Measurements from ENCODE around the gene PDE6A.

PDE6A gene

DNA sequence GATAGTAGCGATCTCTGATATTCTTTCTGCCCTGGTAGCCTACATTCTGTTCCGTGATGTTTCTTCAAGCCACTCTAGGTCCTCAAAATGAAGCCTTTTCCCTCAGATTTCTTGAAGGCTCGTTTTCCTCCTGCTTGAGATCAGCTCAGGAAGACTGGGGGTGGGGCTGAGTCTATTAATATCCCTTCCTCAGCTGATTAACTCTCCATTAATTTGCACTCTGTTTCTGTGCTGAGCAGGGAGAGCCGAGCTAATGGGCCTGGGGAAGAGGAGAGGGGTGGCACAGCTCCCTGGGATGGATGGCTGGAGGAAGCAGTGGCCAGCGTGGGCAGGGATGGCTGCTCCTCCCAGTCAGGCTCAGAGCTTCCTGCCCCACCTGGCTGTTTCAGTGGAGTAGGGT, 121.2 kb downstream of the PDE6A start:
- TF ChIP-seq, protein P1, sequence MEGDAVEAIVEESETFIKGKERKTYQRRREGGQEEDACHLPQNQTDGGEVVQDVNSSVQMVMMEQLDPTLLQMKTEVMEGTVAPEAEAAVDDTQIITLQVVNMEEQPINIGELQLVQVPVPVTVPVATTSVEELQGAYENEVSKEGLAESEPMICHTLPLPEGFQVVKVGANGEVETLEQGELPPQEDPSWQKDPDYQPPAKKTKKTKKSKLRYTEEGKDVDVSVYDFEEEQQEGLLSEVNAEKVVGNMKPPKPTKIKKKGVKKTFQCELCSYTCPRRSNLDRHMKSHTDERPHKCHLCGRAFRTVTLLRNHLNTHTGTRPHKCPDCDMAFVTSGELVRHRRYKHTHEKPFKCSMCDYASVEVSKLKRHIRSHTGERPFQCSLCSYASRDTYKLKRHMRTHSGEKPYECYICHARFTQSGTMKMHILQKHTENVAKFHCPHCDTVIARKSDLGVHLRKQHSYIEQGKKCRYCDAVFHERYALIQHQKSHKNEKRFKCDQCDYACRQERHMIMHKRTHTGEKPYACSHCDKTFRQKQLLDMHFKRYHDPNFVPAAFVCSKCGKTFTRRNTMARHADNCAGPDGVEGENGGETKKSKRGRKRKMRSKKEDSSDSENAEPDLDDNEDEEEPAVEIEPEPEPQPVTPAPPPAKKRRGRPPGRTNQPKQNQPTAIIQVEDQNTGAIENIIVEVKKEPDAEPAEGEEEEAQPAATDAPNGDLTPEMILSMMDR (conservative IDR thresholded peaks at IDR 0.05; ENCODE audit: low read depth) = no peak
- ChIA-PET CTCF (interaction anchor here (0.6 to 12.9 kb wide), 6 partner anchors 138 to 429 kb away, joined by 3 to 130 read pairs (median 4); no protein-coding TSS in a partner anchor), POLR2A (ENCODE audit: low non-redundant PET) (no interaction called here)
- H3K27ac ChIP-seq = no peak overlapping the region
- DNase-seq (ENCODE audit: low spot score) = no peak

DNA sequence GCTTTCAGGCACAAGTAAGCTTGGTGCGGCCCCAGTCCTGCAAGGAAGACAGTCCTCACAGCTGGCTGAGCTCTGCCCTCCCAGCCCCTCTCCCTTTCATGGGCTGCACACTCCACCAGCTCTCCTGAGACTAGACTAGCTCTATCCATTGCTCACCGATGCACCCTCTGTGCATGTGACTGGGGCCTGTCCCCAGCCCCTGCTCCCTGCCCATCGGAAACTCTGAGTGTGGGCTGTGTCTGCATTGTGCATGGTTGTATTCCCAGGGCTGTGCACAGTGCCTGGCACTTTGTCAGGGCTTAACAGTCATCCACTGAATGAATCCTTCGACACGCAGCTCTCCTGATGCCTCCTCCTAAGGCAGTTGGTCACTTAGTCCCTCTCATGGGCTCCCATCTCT, 122.3 kb downstream of the PDE6A start:
- POLR2A ChIA-PET (ENCODE audit: low non-redundant PET) = no interaction called here
- H3K27ac ChIP-seq = no peak overlapping the region
- CTCF ChIA-PET = interaction anchor here (0.8 to 1.8 kb wide), 4 partner anchors 30 to 186 kb away, joined by 3 to 9 read pairs (median 3); no protein-coding TSS in a partner anchor

DNA sequence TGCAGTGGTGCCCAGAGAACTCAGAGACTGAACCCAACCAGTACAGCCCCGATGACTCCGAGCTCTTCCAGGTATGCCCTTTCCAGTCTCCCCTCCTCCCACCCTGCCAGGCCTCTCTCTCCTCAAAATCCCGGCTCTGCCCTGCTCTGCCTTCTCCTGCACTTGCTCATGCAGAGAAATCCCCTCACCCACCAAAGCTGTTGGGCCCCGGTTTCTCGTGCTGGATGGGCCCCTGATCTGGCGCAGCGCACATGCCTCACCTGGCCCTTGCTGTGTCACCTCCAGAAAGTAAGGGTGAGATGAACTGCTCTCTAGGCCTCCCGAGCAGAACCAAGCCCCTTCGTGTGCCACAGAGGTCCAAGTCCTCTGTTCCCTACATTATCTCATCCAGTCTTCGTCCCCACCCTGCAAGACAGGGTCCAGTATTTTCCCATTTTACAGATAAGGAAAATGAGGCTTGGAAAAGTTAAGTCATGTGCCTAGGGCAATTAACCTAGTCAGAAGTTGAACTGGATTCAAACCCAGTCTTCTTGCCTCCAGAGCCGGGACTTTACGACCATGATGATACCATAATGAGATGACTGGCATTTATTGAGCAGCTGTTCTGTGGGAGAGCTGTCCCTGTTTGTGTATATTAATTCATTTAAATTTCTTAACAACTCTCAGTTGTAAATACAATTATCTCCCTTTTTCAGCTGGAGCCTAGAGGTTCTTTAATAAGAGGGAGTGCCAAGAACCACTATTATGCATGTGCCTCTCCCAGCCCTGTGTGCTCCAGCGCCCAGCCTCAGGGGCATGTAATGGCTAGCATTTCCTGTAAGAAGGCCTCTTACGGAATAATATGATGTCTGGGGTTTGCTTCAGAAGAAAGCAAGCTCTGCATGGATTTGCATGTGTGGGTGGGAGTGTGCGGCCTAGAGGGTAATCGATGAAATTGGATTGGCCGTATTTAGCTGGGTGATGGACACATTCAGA, 123.8 kb downstream of the PDE6A start:
- TF ChIP-seq, protein P1 (conservative IDR thresholded peaks at IDR 0.05; ENCODE audit: low read depth) = no peak
- POLR2A ChIA-PET (ENCODE audit: low non-redundant PET) = interaction anchor here (0.6 kb wide), 1 partner anchor 884 kb away, joined by 5 read pairs; no protein-coding TSS in a partner anchor
- CTCF ChIA-PET = interaction anchor here (0.8 to 1.8 kb wide), 5 partner anchors 7 to 153 kb away, joined by 3 to 9 read pairs (median 5); no protein-coding TSS in a partner anchor
- H3K27ac ChIP-seq = peak overlapping the region; percentile 33
- no peak for DNase-seq (ENCODE audit: low spot score)

More for the DNA sequence above, 122.3 kb downstream of the PDE6A start:
- TF ChIP-seq, protein P1 (conservative IDR thresholded peaks at IDR 0.05; ENCODE audit: low read depth) = no peak
- DNase-seq (ENCODE audit: low spot score) = no peak

DNA sequence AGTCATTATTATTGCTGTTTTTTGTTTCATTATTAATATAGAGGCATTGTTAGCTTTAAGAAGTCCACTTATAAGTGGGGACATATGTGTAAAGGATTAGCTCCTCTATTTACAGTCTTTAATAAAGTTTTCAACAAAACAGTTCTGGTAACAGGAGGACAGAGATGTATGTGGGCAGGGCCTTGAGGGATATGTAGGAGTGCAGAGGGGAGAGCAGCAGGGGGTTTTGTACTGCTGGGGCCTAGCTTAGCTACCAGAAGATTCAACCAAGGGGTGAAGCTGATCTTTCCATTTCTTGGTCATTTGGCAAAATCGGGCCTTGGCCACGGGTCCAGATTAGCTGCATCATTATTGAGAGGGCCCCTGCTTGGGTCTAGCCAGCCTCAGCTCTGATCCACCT, 124.6 kb downstream of the PDE6A start:
- DNase-seq (ENCODE audit: low spot score) = no peak
- POLR2A ChIA-PET (ENCODE audit: low non-redundant PET) = no interaction called here
- H3K27ac ChIP-seq = peak overlapping the region; percentile 33
- CTCF ChIA-PET = interaction anchor here (1.5 kb wide), 1 partner anchor 8 kb away, joined by 7 read pairs; no protein-coding TSS in a partner anchor
- TF ChIP-seq, protein P1 (conservative IDR thresholded peaks at IDR 0.05; ENCODE audit: low read depth) = no peak

DNA sequence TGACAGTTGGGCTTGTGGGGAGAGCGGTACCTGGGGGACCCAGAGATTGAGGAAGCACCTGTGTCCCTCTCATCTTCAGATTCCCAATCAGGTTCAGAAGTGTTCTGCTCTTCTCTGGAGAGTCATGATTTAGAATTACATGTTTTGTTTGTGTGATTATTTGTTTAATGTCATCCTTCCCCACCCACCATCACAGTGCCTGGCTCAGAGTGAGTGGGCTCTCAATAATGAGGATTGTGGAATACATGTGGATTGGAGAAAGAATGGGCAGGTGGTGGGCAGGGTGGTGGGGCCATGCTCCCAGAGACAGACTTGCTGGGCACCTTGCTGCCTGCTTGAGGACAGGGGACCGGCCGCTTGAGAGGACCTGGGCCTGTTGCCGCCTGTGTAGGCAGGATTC, 126.5 kb downstream of the PDE6A start:
- ChIA-PET POLR2A (ENCODE audit: low non-redundant PET) (no interaction called here), CTCF (interaction anchor here (0.6 to 2.0 kb wide), 2 partner anchors 10 to 224 kb away, joined by 4 to 6 read pairs; no protein-coding TSS in a partner anchor)
- TF ChIP-seq, protein P1 (conservative IDR thresholded peaks at IDR 0.05; ENCODE audit: low read depth) = no peak
- no peak for DNase-seq (ENCODE audit: low spot score)
- peak overlapping the region; percentile 20 for H3K27ac ChIP-seq

DNA sequence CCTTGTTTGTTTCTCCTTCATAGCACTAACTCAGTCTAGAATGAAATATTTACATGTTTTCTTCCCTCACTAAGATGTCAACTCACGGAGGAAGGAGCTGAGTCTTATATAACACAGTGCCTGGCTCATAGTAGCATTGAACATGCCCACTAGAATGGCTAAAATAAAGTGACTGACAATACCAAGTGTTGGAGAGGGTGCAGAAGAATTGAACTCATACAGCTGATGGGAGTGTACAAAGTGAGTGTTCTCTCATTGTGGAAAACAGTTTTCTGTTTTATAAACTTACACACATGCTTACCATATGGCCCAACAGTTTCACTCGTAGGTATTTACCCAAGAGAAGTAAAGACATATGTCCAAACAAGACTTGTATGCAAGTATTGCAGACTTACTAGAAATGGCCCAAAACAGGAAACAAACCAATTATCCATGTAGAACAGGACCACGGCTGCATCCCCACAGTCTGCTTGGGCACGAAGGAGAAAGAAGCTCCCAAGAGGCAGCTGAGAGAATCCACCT, 127.0 kb downstream of the PDE6A start:
- TF ChIP-seq, protein P1 (conservative IDR thresholded peaks at IDR 0.05; ENCODE audit: low read depth) = no peak
- no peak for DNase-seq (ENCODE audit: low spot score)
- POLR2A ChIA-PET (ENCODE audit: low non-redundant PET) = no interaction called here
- CTCF ChIA-PET = interaction anchor here (1.0 to 2.0 kb wide), 2 partner anchors 11 to 86 kb away, joined by 4 to 6 read pairs; no protein-coding TSS in a partner anchor
- peak overlapping the region; percentile 20 for H3K27ac ChIP-seq

Measured in RWPE1 (cell line).